Smooth muscle cell (in vitro differentiated cells): ENCODE measurements around the gene ID1. TPM values are rescaled to one million over a fixed set of nuclear protein-coding genes. Genes with fewer than 3 reads are reported as not detected.
A peak's percentile ranks its signal among the peaks of the same experiment; 100 is the strongest.

Source experiments
- DNase-seq: peaks from one replicate; lab custom pipeline; 2025; ENCODE audit not compliant: unreplicated experiment; lab: John Stamatoyannopoulos, UW
- H2AFZ ChIP-seq: fragments of 200-600 bp; sonication (generic); 2 replicates; pipeline ENCODE4 v1.6.0; 2016; ENCODE audit warnings: antibody characterized with exemption, low read depth, mild to moderate bottlenecking
- H3F3A ChIP-seq: fragments of 200-600 bp; sonication (generic); 2 replicates; pipeline ENCODE4 v1.6.0; 2017; ENCODE audit warnings: antibody characterized with exemption, low read depth
- H3K27ac ChIP-seq: fragments of 200-600 bp; sonication (generic); 2 replicates; pipeline ENCODE4 v1.5.1; 2016; ENCODE audit warnings: low read depth, mild to moderate bottlenecking
- H3K27me3 ChIP-seq: fragments of 200-600 bp; sonication (generic); 2 replicates; pipeline ENCODE4 v1.6.1; 2016; ENCODE audit warnings: low read depth, mild to moderate bottlenecking
- H3K36me3 ChIP-seq: fragments of 200-600 bp; sonication (generic); 2 replicates; pipeline ENCODE4 v1.5.1; 2016; ENCODE audit warnings: low read depth
- H3K4me1 ChIP-seq: fragments of 200-600 bp; sonication (generic); 2 replicates; pipeline ENCODE4 v1.5.1; 2016; ENCODE audit warnings: low read depth
- H3K4me2 ChIP-seq: fragments of 200-600 bp; sonication (generic); 2 replicates; pipeline ENCODE4 v1.6.0; 2016; ENCODE audit warnings: mild to moderate bottlenecking
- H3K4me3 ChIP-seq: fragments of 200-600 bp; sonication (generic); 2 replicates; pipeline ENCODE4 v1.5.1; 2016; ENCODE audit warnings: mild to moderate bottlenecking
- H3K79me2 ChIP-seq: fragments of 200-600 bp; sonication (generic); 2 replicates; pipeline ENCODE4 v1.6.0; 2016; ENCODE audit warnings: low read depth, mild to moderate bottlenecking
- H3K9ac ChIP-seq: fragments of 200-600 bp; sonication (generic); 2 replicates; pipeline ENCODE4 v1.6.0; 2016; ENCODE audit warnings: low read depth
- H3K9me3 ChIP-seq: fragments of 200-600 bp; sonication (generic); replicated peaks from 2 replicates; pipeline ENCODE4 v1.5.1; 2016; ENCODE audit warnings: low read depth
- H4K20me1 ChIP-seq: fragments of 200-600 bp; sonication (generic); 2 replicates; pipeline ENCODE4 v1.6.0; 2016; ENCODE audit warnings: low read depth
- CTCF ChIP-seq: fragments of 200-600 bp; sonication (generic); IDR thresholded peaks from 2 replicates; pipeline ENCODE4 v1.5.1; 2017; ENCODE audit warnings: borderline replicate concordance, mild to moderate bottlenecking, antibody characterized with exemption; ENCODE audit not compliant: insufficient read depth, poor library complexity, severe bottlenecking
- WGBS: methylation state at CpG from one replicate; pipeline ENCODE4 v1.1.7; 2016; ENCODE audit warnings: low lambda C conversion rate; 5-methylcytosine and 5-hydroxymethylcytosine counted together
- polyA plus RNA-seq: library from polyadenylated mRNA; unstranded; fragments of >200 nt; fragmentation: Nextera tagmentation; extraction: Ambion mirVana; gene quantifications from 2 replicates; pipeline ENCODE4 v1.2.1, GENCODE V29; 2016
- total RNA-seq: library from RNA; depleted of rRNA; stranded (reverse); fragments of >200 nt; gene quantifications from 2 replicates; pipeline ENCODE4 v1.2.3, GENCODE V29; 2014

Gene ID1
- total and polyA plus RNA-seq, 2 experiments from 2014 or later: 87.6 to 396 TPM

GRCh38 chr20:31565699-31566318, 39.3 kb upstream of the ID1 start:
- Histone ChIP-seq H3K36me3 (peaks cover 4% of the 10 kb centered on the region), H3K27me3 (no peaks in the 10 kb centered on the region), H3K79me2 (no peaks in the 10 kb centered on the region), H3K4me3 (no peak overlapping the region), H4K20me1 (no peaks in the 10 kb centered on the region), H3K9me3 (no peaks in the 10 kb centered on the region), H3K4me1 (no peaks in the 10 kb centered on the region), H3F3A (peaks cover 65% of the 10 kb centered on the region), H3K9ac (no peak overlapping the region), H2AFZ (no peak overlapping the region), H3K27ac (peak overlapping the region; percentile 83), H3K4me2 (no peak overlapping the region)
- no peak for TF ChIP-seq CTCF
- WGBS: 97% methylated on average over 6 of the region's 6 CpGs
- no peak for DNase-seq

GRCh38 chr20:31566319-31566657, 38.8 kb upstream of the ID1 start:
- 100% methylated on average over 1 of the region's 1 CpG for WGBS
- H3K27me3 ChIP-seq: no peaks in the 10 kb centered on the region
- no peaks in the 10 kb centered on the region for H4K20me1 ChIP-seq
- peaks cover 66% of the 10 kb centered on the region for H3F3A ChIP-seq
- peak overlapping the region; percentile 83 for H3K27ac ChIP-seq
- H3K4me2 ChIP-seq: no peak overlapping the region
- no peak for TF ChIP-seq CTCF
- H3K4me1 ChIP-seq: no peaks in the 10 kb centered on the region
- H3K36me3 ChIP-seq: peaks cover 4% of the 10 kb centered on the region
- H3K9me3 ChIP-seq: no peaks in the 10 kb centered on the region
- DNase-seq: no peak
- H2AFZ ChIP-seq: no peak overlapping the region
- no peak overlapping the region for H3K4me3 ChIP-seq
- H3K79me2 ChIP-seq: no peaks in the 10 kb centered on the region
- H3K9ac ChIP-seq: no peak overlapping the region

GRCh38 chr20:31566658-31567379, 38.3 kb upstream of the ID1 start:
- Histone ChIP-seq H3K4me2 (no peak overlapping the region), H3F3A (peaks cover 66% of the 10 kb centered on the region), H4K20me1 (no peaks in the 10 kb centered on the region), H3K9ac (no peak overlapping the region), H3K27ac (peak overlapping the region; percentile 83), H3K79me2 (no peaks in the 10 kb centered on the region), H3K4me3 (no peak overlapping the region), H2AFZ (no peak overlapping the region), H3K27me3 (no peaks in the 10 kb centered on the region), H3K4me1 (no peaks in the 10 kb centered on the region), H3K36me3 (peaks cover 4% of the 10 kb centered on the region), H3K9me3 (no peaks in the 10 kb centered on the region)
- no peak for TF ChIP-seq CTCF
- 56% methylated on average over 14 of the region's 14 CpGs for WGBS
- no peak for DNase-seq

GRCh38 chr20:31567380-31567720, 37.7 kb upstream of the ID1 start:
- no peak overlapping the region for H3K4me2 ChIP-seq
- peak overlapping the region; percentile 83 for H3K27ac ChIP-seq
- no peak overlapping the region for H3K9ac ChIP-seq

More at GRCh38 chr20:31567380-31567720, 37.7 kb upstream of the ID1 start:
- Histone ChIP-seq H3F3A (peaks cover 71% of the 10 kb centered on the region), H4K20me1 (no peaks in the 10 kb centered on the region), H3K4me3 (no peak overlapping the region), H3K36me3 (peaks cover under 1% of the 10 kb centered on the region), H3K9me3 (no peaks in the 10 kb centered on the region), H2AFZ (no peak overlapping the region), H3K27me3 (no peaks in the 10 kb centered on the region), H3K4me1 (peaks cover 3% of the 10 kb centered on the region), H3K79me2 (no peaks in the 10 kb centered on the region)
- DNase-seq: no peak
- TF ChIP-seq CTCF: no peak
